ENCODE results near the gene IGSF8.

IGSF8 gene

DNA sequence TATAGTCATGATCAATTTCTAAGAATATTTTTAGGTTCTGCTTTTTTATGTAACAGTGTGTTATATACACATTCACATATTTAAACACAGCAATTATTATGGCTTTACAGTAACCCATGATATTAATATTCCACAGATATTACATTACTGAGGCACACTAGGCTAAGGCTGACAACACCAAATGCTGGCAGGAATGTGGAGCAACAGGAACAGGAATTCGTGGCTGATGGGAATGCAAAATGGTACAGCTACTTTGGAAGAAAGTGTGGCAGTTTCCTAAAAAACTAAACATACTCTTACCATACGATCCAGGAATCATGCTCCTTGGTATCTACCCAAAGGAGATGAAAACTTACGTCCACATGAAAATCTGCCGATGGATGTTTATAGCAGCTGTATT, 19.0 kb downstream of the IGSF8 start:
- H3K4me3 ChIP-seq (ENCODE audit: control insufficient read depth, low read depth, low read length): no peak overlapping the region
- TF ChIP-seq, protein P1, sequence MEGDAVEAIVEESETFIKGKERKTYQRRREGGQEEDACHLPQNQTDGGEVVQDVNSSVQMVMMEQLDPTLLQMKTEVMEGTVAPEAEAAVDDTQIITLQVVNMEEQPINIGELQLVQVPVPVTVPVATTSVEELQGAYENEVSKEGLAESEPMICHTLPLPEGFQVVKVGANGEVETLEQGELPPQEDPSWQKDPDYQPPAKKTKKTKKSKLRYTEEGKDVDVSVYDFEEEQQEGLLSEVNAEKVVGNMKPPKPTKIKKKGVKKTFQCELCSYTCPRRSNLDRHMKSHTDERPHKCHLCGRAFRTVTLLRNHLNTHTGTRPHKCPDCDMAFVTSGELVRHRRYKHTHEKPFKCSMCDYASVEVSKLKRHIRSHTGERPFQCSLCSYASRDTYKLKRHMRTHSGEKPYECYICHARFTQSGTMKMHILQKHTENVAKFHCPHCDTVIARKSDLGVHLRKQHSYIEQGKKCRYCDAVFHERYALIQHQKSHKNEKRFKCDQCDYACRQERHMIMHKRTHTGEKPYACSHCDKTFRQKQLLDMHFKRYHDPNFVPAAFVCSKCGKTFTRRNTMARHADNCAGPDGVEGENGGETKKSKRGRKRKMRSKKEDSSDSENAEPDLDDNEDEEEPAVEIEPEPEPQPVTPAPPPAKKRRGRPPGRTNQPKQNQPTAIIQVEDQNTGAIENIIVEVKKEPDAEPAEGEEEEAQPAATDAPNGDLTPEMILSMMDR (IDR thresholded peaks at IDR 0.05; ENCODE audit: control insufficient read depth, insufficient read depth, low read depth, low read length, missing control alignments): no peak
- DNase-seq (ENCODE audit: low read depth): no peak

DNA sequence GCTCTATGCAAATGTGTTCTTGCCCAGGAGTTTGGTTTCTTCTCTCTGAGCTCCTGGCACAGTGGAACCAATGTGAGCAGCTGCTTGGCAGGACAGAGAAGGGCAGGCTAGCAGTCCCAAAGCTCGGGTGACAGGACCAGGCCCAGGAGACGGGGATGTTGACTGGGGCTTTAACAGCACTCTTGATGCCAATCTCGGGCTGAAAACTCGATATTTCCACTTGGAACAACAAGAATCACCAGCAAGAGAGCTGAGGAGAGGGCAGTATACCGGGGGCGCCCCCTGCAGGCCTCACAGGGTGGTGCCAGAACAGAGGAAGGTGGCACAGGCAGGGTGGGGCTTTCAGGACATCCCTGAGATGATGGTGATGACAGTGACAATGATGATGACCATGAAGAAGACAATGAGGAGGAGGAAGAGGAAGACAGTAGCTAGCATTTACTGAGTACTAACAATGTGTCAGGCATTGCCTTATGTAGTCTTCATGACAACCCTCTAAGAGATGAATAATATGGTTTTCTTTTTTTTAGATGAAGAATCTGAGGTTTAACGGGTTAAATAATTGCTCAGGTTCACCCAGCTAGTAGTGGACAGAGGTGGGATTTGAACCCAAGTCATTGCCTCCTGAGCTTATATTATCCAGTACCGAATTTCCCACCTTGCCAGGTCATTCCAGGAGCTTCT, 19.8 kb downstream of the IGSF8 start:
- no peak for DNase-seq (ENCODE audit: low read depth)
- TF ChIP-seq, protein P1 (IDR thresholded peaks at IDR 0.05; ENCODE audit: control insufficient read depth, insufficient read depth, low read depth, low read length, missing control alignments): peak; percentile 83
- no peak overlapping the region for H3K4me3 ChIP-seq (ENCODE audit: control insufficient read depth, low read depth, low read length)

DNA sequence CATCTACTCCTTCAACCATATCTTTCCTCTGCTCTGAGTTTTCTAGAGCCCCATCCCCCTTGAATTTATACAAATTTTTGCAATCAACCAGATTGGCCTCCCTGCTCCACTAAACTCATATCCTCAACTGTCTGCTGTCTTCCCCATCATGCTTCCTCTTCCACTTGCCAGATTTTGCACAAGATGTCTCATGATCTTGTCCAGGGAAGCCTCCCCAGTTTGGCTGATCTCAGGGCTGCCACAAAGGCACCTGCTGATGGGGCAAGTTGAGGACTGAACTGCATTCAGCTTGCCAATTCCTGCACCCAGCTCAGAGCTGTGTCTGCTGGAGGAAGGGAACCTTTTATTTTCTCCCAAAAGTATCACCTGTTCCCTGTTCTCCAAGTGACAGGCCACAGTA, 20.9 kb downstream of the IGSF8 start:
- no peak for DNase-seq (ENCODE audit: low read depth)
- TF ChIP-seq, protein P1 (IDR thresholded peaks at IDR 0.05; ENCODE audit: control insufficient read depth, insufficient read depth, low read depth, low read length, missing control alignments): no peak

DNA sequence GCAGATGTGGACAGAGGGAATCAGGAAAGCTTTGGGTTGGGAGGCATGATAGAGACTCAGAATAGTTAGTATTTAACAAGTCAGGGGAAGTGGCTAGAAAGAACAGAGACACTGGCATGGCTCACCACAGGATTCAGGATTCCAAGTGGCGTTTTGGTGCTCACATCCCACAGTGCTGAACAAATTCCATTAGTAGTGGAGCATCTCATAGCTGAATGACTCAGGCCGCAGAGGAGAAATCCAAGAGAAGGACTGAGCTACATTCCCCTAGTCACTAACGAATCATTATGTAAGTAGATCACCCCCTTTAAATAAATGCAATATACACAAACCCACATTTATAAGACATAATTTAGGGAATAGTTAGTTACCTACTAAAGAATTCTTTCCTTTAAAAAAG, 22.1 kb downstream of the IGSF8 start:
- TF ChIP-seq, protein P1 (IDR thresholded peaks at IDR 0.05; ENCODE audit: control insufficient read depth, insufficient read depth, low read depth, low read length, missing control alignments): no peak
- no peak for DNase-seq (ENCODE audit: low read depth)
- no peak overlapping the region for H3K4me3 ChIP-seq (ENCODE audit: control insufficient read depth, low read depth, low read length)

More for the DNA sequence above, 20.9 kb downstream of the IGSF8 start:
- H3K4me3 ChIP-seq (ENCODE audit: control insufficient read depth, low read depth, low read length): no peak overlapping the region

DNA sequence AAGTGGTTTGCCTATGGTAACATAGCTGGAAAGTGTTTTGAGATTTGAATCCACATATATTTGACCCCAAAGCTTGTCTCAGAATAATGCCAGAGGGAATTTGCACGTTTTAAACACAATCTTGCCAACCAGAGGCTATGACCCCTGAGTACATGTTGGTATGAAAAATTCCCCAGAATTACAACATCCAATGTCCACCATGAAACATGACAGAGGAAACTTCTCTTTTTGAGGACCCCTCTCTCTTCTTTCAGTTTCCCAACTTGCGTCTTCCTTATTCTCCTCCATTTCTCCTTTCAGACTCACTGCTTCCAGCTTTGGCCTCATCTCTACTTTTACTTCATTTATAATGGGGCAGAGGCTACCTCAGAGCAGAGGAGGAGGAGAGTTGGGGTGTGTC, 22.6 kb downstream of the IGSF8 start:
- no peak for DNase-seq (ENCODE audit: low read depth)
- TF ChIP-seq, protein P1 (IDR thresholded peaks at IDR 0.05; ENCODE audit: control insufficient read depth, insufficient read depth, low read depth, low read length, missing control alignments): no peak

DNA sequence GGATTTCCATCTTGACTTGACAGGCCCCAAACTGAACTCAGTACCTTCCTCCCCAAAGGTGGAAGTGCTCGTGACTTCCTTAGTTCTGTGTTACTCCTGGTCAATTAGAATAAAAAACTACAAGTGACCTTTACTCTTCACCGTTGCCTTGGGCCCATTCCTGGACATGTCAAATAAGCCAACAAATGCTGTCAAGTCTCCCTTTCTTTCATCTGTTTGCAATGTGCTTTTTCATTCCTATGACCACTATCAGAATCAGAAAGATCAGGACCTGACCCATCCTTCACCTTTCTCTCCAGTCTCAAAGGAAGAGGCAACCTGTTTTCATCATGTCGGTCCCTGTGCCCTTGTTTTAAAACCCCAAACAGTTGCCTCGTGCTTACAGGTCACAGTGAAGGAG, 23.6 kb downstream of the IGSF8 start:
- TF ChIP-seq, protein P1 (IDR thresholded peaks at IDR 0.05; ENCODE audit: control insufficient read depth, insufficient read depth, low read depth, low read length, missing control alignments): no peak
- no peak for DNase-seq (ENCODE audit: low read depth)
- no peak overlapping the region for H3K4me3 ChIP-seq (ENCODE audit: control insufficient read depth, low read depth, low read length)

More for the DNA sequence above, 22.6 kb downstream of the IGSF8 start:
- no peak overlapping the region for H3K4me3 ChIP-seq (ENCODE audit: control insufficient read depth, low read depth, low read length)

Data from AG09309 (cell line).